Hematopoietic multipotent progenitor cell treated with erythropoietin and hydrocortisone succinate and interleukin-3 and kit ligand, for 17 days (in vitro differentiated cells): ENCODE results near the gene FOXJ1.
"Not testable (repeated sequence)": the region's sequence is repeated elsewhere in the genome, so short reads cannot be mapped to it uniquely, and the experiment has no call there.

Source experiments
- DNase-seq: peaks from one replicate; pipeline ENCODE4 v3.0.0-alpha.2; 2015; ENCODE audit warnings: low spot score

Gene FOXJ1, protein sequence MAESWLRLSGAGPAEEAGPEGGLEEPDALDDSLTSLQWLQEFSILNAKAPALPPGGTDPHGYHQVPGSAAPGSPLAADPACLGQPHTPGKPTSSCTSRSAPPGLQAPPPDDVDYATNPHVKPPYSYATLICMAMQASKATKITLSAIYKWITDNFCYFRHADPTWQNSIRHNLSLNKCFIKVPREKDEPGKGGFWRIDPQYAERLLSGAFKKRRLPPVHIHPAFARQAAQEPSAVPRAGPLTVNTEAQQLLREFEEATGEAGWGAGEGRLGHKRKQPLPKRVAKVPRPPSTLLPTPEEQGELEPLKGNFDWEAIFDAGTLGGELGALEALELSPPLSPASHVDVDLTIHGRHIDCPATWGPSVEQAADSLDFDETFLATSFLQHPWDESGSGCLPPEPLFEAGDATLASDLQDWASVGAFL

DNA sequence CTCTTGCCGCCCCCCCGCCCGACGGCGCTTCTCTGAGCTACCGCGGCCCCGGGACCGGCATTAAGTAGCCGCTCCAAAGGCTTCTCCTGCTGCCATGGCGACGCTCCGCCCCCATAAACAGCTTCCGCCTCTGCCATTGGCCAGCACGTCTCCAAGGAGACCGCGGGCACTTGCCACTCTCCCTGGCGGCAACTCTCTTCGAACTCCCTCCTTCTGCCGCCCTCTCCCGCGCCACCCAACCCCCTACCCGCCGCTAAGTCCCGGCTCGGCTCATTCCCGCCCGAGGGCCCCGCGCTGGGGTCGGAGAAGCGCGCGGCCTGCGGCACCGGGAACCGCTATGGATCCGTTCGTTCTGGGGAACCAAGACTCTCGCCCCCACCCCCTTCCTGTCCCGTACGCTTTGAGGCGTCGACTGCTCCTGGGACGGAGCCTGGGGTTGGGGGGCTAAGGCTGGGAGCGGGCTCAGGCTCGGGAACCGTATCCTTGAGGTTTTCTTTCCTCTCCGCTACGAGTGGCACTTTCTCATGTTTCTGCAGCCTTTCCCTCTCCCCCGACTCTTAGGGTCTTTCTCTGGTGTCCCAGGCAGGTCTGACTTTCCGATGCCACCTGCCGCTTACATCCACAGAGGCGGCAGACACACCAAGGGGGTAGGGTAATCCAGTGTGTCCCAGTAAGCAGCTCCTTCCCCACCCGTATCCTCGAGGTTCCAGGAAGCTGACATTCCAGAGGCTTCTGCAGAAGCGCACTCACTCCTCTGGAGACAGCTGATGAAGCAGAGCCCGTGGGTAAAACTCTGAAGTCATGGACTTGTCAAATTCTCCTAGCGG, at the start of gene FOXJ1:
FOXJ1 (minus strand) TSS at position 34 of the 827 bp plus-strand sequence. CDS start 850 bp downstream, outside the sequence.
- DNase-seq = peak; percentile 74

DNA sequence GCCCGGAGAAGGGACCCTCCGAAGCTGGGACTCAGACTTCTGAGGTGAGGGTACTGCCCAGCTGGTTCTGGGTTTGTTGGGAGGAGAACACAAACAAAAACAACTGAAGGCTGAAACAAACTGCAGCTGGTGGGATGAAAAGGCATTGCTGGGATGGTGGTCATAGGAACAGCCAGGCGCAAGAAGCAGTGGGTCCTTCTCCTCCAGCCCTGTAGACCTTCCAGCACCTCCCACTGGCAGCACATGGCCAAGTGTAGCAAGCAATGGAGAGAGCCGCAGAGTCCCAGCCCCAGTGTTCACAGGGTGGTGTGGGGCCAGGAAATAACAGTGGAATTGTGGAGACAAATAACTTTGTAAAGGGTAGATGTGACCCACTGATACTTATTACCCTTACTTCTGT, 48.7 kb upstream of the FOXJ1 start:
- no peak for DNase-seq

DNA sequence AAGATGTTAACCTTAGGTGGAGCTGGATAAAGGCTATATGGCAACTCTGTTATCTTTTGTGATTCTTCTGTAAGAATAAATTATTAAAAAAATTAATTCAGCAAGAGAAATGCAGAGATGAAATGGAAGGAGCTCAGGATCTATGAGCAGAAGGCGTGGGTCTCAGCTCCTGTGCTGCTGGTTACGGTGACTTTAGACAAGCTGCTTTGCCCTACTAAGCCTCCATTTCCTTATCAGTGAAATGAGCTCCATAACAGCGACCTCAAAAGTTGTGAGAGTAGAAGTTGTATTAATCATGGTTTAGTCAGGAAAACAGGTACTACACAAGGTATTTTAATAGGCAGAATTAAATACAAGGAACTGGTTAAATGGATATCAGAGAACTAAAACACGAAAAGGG, 48.2 kb upstream of the FOXJ1 start:
- no peak for DNase-seq

DNA sequence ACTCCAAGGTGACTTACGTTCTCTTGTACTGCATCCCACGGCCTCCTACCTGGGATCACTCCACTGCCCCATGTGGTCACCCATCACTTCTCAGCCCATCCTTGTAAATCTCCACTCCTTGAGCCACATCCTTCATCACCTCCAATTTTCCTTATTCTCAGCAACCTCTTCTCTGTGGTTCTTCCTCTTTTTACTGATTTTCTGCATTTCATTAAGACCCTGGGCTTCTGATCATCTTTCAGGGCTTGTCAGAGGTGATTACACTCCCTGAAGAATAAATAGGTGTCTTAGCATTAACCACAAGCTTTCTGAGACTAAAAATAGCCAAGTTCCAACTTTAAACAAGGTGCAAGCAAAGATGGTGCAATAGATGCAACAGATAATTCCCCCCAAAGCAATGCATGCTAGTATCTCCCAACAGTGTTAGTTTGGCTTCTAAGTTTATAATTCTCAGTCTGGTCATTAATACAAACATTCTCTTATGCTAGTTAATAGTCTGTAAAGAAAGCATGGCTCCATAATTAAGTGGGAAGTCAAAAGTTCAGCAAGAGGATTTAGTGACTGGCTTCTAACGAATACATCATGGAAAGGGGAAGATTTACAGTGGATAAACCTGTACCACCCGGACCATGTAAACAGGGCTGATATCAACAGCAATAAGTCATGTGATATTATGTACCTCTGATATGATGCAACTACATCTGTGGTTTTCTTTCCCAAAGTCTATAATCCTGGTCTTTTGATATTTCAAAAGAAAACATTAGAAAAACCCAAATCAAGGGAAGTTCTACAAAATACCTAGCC, 47.4 kb upstream of the FOXJ1 start:
- no peak for DNase-seq

DNA sequence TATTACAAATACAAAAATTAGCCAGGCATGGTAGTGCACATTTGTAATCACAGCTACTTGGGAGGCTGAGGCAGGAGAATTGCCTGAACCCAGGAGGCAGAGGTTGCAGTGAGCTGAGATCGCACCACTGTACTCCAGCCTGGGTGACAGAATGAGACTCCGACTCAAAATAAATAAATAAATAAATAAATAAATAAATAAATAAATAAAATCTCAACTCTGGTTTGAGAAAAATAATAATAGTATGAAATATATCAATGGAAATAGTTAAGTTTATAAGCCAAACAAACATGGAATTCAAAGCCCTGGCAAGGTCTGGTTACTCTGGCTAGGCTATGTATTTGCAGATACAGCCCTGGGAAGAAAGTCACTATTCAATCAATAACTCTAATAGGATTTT, 45.7 kb upstream of the FOXJ1 start:
- not testable (repeated sequence) for DNase-seq

DNA sequence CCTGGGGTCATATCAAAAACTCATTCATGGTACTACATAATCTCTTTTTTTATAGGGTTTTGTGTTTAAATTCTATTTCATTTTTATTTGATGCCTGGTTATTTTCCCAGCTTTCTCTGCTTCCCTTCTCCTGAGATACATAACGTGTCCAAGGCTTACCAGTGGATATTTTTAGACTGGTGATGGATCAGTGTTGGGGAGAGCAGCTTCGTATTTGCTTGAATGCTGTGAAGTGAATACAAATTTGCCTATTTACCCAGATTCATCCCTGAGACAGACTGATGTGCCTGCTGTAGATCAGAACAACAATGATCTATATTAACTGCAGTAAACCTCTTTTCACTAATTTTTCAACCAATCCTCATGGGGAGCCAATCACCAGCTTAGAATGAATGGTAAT, 43.2 kb upstream of the FOXJ1 start:
- DNase-seq = no peak

DNA sequence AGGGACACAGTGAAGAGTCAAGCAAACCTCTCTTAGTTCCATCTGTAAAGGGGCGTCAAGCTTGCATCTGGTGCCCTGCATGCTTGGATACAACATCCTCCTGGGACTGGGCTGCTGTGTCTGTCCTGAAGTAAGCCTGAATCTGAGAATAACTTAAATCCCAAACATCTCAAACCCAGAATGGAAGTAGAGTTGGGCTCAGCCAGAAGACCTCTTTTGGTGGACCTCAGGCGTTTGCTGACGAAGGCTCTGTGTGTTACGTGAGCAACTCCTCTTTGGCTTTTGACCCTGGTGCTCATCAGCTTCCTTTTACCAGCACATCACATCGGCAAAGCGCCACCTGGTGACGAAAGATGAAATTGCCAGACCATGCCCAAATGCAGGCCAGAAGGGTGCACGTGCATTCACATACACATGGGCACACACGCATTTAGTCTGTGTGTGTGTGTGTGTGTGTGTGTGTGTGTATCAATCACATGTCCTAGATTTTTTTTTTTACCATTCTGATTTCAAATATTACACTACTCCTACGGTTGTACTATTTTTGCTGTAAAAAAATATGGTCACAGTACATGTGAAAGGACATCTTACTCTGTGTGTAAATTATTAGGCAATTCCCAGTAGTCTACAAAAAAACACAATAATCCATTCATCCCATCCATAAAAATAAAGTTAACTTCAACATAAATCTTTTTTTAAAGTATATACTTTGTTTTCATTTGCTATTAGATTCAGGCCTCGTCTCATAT, 41.1 kb upstream of the FOXJ1 start:
- DNase-seq = peak; percentile 86

DNA sequence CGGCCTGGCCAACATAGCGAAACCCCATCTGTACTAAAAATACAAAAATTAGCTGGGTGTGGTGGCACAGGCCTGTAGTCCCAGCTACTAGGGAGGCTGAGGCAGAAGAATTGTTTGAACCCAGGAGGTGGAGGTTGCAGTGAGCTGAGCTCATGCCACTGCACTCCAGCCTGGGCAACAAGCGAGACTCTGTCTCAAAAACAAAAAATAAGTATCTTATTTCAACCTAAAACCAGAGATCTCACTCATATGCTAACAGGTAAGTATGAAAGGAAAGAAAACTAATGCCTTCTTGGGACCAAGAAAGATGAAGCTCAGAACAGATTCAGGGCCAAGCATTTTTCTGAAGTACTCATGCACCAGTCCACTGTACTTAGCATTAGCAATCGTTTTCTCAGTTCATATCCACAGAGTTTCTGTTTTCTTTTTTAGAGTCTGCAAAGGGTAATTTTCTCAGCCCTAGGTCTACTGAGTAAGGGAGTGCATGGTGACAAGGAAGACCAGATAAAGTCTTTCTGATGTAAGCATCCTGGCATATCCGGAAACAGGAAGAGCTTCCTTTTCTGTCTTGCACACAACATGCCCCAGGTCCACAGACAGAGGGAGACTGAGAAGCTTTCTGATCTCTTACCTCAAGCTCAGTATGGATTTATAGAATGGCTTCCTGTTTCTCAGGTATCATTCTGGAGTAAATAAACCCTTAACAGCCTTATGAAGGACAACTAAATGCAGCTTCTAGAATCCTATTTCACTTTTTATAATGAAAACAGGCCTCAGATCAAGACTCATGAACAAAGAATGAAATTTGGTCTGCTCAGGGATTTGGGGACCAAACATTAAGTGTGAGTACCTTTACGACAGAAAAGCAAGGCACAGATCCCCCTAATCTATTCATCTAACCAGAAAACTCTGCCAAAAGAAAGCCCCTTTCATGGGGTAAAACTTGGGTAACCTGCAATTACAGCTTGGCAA, 38.7 kb upstream of the FOXJ1 start:
- no peak for DNase-seq

DNA sequence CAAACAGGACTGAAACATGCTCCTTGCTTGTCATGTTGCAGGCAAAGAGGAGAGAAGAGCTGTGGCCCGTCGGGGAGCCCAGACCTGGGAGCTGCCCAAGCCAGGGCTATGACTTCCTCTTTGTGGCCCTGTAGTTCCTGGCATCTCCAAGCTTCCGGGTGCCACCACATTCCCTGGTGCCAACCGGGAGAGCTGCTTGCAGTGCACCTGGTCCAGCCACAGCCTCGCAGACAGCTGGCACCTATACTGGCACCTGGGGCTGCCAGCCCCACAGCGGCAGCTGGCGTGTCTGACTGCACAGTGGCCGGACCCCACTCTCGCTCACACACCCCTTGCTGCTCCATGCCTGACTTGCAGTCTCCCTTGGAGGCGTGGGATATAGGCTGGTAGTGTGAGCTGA, 37.1 kb upstream of the FOXJ1 start:
- no peak for DNase-seq

DNA sequence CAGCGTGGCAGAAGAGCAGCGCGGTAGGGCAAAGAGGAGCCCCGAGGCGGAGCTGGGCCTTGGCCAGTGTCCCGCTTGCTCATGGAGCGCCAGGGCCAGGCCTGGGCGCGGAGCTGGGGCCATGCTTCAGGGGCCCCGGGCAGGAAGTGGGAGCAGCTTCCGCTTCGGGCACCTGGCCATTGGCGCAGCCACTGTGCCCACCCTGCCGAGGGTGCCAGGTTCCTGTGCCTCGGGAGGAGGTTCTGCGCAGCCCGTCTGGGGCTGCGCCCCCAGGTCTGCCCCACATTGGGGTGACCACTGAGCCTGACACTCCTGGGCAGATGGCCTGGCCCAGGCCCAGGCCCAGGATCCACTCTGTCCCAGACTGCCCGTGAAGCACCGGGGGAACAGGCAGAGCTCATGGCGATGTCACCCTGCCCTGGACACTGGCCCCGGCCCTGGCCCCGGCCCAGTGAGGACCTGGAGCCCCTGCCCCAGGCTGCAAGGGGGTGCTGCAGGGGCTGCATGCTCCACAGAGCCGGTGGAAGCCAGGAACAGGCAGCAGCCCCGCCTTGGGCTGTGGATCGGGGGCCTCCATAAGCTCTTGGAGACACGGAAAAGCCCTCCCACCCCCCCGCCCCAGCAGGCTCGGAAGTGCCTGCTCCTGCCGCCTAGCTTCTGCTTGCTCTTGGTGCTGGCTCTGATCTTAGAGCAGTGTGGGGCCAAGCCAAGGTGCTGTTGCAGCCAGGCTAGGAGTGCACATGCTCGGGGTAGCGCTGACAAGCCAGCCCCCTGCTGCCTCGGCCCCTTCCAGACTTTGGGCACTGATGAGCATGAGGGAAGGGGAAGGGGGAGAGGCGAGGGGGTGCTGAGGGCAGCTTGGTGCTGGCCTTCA, 35.9 kb upstream of the FOXJ1 start:
- DNase-seq = no peak

DNA sequence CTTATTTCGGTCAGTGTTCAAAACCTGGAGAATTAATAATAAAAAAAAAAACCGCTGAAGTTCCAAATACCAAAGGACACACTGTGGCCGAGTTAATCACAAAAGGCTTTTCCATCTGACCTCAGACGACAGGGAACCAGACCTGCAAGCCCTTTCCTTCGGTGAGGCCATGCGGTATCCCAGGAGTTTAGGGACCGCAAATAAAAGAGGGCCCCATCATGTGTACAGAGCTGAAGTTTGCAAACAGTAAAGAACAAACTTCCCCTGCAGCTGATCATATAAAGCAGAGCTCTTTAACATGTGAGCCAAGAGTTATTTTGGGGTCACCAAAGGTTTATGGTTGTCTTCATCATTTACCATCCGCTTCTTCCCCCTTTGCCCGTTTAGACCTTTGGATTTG, 33.0 kb upstream of the FOXJ1 start:
- no peak for DNase-seq

DNA sequence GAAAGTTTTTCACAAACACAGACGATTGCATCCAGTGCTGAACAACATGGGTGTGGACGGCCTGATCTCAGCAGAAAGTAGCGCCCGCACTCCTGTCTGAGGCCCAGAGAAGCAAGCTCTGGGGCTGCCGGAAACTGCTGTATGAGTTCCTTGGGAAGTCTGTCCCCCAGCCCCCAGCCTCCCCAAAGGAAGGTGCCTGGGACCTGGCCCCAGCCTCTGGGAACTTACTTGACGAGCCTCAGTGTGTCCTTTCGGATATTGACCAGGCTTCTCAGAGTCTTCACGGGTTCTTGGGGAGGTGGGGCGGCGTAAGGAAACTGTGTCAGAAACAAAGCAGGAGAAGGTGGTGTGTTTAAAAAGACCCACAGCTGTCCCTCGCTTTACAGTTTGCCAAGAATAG, 32.4 kb upstream of the FOXJ1 start:
- no peak for DNase-seq

DNA sequence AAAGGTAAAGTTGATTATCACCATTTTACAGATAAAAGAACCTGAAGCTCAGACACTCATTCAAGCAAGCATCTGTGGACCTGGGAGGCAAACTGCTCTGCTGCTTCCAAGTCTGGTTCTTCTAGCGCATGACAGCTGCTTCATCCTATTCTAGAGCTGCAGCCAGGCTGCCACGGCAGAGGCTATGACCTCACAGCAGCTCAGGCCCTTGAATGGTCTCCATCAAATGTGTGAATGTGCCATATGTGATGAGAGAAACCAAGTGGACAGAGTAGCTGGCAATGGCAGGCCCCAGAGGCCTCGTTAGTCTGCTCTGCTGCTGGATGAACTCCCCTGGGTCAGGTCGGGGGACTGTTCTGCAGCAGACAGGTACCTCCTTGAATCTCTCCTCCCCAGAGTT, 30.7 kb upstream of the FOXJ1 start:
- DNase-seq = no peak

DNA sequence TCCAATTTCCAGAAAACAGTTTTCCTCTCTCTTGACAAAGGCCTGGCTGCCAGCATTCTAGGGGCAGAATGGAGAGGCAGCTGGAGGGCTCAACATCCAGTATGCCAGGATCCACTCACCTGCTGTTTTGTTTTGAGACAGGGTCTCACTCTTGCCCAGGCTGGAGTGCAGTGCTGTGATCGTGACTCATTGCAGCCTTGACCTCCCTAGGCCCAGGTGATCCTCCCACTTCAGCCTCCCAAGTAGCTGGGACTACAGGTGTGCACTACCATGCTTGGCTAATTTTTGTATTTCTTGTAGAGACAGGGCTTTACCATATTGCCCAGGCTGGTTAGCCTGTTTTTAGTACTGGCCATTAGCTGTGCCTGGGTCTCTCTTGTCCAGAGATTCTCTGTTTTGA, 29.1 kb upstream of the FOXJ1 start:
- DNase-seq = no peak

DNA sequence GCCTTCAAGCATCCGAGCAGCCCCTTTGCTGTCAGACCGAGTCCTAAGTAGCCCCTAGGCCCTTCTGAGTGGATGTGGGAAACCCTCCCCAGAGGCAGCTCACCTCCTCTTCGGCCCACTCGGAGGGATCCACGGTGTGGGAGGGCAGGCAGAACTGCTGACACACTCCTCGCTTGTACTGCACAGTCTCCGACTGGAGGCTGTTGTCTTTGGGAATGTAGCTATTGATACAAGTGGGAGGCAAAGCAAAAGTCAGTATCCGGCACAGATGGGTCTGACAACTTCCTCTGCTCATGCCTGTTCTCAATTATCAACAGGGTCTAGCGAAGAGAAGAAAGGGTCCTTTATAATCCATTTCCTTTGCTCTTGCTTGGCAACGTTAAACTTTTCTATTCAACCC, 25.9 kb upstream of the FOXJ1 start:
- no peak for DNase-seq

DNA sequence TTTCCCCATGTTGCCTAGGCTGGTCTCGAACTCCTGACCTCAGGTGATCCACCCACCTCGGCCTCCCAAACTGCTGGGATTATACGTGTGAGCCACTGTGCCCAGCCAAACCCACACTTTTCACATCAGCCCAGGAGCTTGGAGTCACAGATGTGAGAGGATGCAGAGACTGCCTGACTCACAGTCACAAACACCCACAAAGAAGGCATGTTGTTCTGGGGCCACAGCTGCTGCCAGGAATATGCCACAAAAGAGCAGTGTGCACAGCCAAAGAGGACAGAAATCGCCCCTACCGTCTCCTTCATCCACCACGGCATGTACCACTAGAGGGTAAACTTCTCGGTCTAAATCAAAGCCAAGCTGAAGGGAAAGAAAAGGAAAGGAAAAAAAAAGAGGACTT, 25.1 kb upstream of the FOXJ1 start:
- DNase-seq = no peak

DNA sequence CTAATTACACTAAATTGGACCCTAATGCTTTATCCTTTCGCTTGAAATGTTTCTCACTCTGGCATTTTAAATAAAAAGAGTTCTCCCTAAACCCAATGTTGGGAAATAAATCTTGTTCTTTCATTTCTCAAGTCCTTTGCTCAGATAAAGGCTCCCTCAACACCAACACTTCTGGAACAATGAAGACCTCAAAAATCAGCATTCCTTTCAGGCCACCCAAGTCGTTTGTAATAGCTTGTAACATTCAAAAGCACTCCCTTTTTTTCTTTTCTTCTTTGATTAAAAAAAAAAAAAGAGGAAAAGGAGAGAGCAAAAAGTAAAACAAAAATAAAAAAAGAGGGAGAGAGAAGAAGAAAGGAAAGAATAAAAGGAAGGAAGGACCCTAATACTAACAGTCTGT, 23.3 kb upstream of the FOXJ1 start:
- no peak for DNase-seq

DNA sequence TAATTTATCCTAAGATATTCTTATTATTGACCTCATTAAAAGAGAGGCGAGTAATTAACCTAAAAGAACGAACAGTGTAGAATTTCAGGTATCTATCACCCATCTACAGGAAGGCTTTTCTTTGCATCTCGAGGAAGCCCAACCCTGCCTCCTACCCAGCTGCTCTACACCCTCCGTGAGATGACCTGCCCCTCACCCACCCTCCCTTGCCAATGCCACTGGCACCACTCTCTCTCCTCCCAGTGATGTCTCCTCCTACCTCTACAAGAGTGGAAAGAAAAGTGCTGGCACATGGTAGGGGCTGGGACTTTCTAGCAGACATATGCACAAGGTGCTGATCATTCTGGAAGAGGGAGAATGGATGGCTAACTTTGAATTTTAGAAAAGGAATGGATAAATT, 22.9 kb upstream of the FOXJ1 start:
- DNase-seq = no peak

DNA sequence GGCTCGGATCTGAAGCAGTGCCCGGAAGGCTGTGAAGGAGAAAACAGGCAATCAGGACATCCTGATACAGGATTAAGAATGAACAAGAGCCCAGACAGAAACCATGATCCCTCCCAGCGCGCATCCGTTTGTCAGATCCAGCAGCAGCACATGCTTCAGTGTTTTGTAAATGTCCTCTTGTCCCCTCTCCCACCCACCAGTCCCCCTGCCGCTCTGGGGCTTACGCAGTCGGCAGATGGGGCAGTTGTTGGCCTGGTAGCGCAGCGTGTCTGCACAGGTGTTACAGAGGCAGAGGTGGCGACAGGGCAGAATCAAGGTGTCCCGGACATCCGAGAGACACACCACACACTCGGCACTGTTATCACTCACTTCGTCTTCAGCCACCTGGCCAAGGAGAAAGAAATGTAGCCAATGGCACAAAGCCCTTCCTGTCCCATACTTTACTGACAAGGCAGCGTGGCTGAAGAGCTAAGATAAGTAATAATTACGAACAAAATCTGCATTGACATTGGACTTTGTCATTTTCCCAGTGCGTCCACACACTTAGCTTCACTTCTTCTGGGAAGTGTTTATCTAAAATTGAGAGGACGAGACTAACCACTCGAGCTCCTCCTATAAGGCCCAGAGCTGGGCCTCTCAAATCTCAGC, 20.7 kb upstream of the FOXJ1 start:
- no peak for DNase-seq
